Hepatocyte (in vitro differentiated cells): ENCODE results near the gene ERBB4.

Experiments
- EZH2 ChIP-seq: fragments of 200-600 bp; sonication (generic); IDR thresholded peaks from 2 replicates; pipeline ENCODE4 v1.6.1; 2016; ENCODE audit warnings: antibody characterized with exemption, mild to moderate bottlenecking, borderline replicate concordance
- EZH2phosphoT487 ChIP-seq: fragments of 200-600 bp; sonication (generic); IDR thresholded peaks from one replicate; pipeline ENCODE4 v1.6.1; 2018; ENCODE audit warnings: antibody characterized with exemption, mild to moderate bottlenecking, low read depth, moderate library complexity; ENCODE audit not compliant: unreplicated experiment, severe bottlenecking
- TF ChIP-seq, protein P1 (sequence below): fragments of 200-600 bp; sonication (generic); IDR thresholded peaks from 2 replicates; pipeline ENCODE4 v1.5.1; 2016; ENCODE audit warnings: antibody characterized with exemption, mild to moderate bottlenecking; ENCODE audit not compliant: poor library complexity

DNA sequence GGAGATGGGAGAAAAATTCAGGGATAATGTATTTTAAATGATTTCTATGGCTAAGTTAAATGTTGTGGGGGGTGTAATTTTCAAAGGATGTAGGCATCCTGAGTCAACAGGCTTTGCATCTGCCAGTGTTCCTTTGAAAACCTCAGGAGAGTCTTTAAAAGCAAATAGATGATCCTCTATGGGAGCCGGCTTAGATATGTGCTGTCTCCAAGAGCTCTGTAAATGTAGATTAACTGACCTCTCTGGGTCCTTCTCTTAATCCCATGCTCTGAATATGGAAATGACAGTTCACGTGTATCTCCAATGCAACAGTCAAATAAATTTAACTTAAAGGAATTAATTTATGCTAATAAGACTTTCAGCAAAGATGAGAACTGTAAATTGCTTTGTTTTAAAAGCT lies 292.7 kb downstream of the ERBB4 start:
- TF ChIP-seq, protein P1, sequence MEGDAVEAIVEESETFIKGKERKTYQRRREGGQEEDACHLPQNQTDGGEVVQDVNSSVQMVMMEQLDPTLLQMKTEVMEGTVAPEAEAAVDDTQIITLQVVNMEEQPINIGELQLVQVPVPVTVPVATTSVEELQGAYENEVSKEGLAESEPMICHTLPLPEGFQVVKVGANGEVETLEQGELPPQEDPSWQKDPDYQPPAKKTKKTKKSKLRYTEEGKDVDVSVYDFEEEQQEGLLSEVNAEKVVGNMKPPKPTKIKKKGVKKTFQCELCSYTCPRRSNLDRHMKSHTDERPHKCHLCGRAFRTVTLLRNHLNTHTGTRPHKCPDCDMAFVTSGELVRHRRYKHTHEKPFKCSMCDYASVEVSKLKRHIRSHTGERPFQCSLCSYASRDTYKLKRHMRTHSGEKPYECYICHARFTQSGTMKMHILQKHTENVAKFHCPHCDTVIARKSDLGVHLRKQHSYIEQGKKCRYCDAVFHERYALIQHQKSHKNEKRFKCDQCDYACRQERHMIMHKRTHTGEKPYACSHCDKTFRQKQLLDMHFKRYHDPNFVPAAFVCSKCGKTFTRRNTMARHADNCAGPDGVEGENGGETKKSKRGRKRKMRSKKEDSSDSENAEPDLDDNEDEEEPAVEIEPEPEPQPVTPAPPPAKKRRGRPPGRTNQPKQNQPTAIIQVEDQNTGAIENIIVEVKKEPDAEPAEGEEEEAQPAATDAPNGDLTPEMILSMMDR: no peak
- TF ChIP-seq EZH2 (no peak), EZH2phosphoT487 (no peak)
